Measurements from ENCODE around the gene NAT10. TPM values are rescaled to one million over a fixed set of nuclear protein-coding genes. Genes with fewer than 3 reads are reported as not detected.

The NAT10 gene
- total RNA-seq, 1 experiment from 2014 or later, result 75.5 TPM

DNA sequence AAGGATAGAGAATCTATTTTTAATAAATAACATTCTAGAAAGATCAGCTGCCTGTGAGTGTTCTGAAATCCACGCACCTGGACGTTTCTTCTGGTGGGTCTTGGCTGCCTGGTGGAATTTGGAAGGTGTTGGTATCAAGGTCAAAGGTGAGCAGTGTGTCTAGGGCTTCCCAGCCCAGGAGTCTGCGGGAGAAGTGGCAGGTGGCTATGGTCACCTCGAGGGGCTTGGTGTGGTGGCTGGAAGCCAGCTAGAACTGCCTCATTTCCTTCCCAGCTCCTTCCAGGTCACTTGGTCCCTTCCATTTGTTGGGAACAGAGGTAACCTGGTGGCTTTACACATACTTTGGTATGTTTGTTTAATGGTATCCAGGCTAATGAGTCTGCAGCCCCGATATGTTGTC lies 41.4 kb downstream of the NAT10 start:
- TF ChIP-seq E2F1 (CRISPR knock-in tag; IDR thresholded peaks at IDR 0.05) (no peak), NFYB (CRISPR knock-in tag; conservative IDR thresholded peaks at IDR 0.05; ENCODE audit: low read depth) (no peak), ETV6 (CRISPR knock-in tag; IDR thresholded peaks at IDR 0.05) (no peak), ATF1 (CRISPR knock-in tag; IDR thresholded peaks at IDR 0.05) (no peak), TEAD1 (CRISPR knock-in tag; IDR thresholded peaks at IDR 0.05) (no peak), JAZF1 (CRISPR knock-in tag; IDR thresholded peaks at IDR 0.05) (no peak), FOXK1 (CRISPR knock-in tag; IDR thresholded peaks at IDR 0.05) (no peak), NFATC4 (CRISPR knock-in tag; IDR thresholded peaks at IDR 0.05) (no peak), HMGA2 (CRISPR knock-in tag; IDR thresholded peaks at IDR 0.05) (no peak), ZNF263 (CRISPR knock-in tag; IDR thresholded peaks at IDR 0.05; ENCODE audit: low read depth) (no peak)
- TF ChIP-seq, protein P1, sequence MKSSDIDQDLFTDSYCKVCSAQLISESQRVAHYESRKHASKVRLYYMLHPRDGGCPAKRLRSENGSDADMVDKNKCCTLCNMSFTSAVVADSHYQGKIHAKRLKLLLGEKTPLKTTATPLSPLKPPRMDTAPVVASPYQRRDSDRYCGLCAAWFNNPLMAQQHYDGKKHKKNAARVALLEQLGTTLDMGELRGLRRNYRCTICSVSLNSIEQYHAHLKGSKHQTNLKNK (CRISPR knock-in tag; IDR thresholded peaks at IDR 0.05), result no peak
- TF ChIP-seq, protein P2, sequence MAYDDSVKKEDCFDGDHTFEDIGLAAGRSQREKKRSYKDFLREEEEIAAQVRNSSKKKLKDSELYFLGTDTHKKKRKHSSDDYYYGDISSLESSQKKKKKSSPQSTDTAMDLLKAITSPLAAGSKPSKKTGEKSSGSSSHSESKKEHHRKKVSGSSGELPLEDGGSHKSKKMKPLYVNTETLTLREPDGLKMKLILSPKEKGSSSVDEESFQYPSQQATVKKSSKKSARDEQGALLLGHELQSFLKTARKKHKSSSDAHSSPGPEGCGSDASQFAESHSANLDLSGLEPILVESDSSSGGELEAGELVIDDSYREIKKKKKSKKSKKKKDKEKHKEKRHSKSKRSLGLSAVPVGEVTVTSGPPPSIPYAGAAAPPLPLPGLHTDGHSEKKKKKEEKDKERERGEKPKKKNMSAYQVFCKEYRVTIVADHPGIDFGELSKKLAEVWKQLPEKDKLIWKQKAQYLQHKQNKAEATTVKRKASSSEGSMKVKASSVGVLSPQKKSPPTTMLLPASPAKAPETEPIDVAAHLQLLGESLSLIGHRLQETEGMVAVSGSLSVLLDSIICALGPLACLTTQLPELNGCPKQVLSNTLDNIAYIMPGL (CRISPR knock-in tag; IDR thresholded peaks at IDR 0.05), result no peak
- TF ChIP-seq, protein P3, sequence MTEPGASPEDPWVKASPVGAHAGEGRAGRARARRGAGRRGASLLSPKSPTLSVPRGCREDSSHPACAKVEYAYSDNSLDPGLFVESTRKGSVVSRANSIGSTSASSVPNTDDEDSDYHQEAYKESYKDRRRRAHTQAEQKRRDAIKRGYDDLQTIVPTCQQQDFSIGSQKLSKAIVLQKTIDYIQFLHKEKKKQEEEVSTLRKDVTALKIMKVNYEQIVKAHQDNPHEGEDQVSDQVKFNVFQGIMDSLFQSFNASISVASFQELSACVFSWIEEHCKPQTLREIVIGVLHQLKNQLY (CRISPR knock-in tag; IDR thresholded peaks at IDR 0.05), result no peak
- ChIA-PET POLR2A (interaction anchor here (0.6 kb wide), 1 partner anchor 10 kb away, joined by 4 read pairs; no protein-coding TSS in a partner anchor), CTCF (no interaction called here)
- DNase-seq (ENCODE audit: low spot score), result no peak
- Mint-ChIP-seq H3K4me1 (no peaks in the 10 kb centered on the region), H3K4me3 (no peak overlapping the region), H3K9me3 (no peaks in the 10 kb centered on the region), H3K27me3 (ENCODE audit: low read depth) (no peaks in the 10 kb centered on the region), H3K27ac (no peak overlapping the region), H3K36me3 (peaks cover 52% of the 10 kb centered on the region)
- ATAC-seq, result no peak

- H3K4me3 Mint-ChIP-seq, result no peak overlapping the region
- ChIA-PET POLR2A (no interaction called here), CTCF (interaction anchor here (0.8 kb wide), 1 partner anchor 208 kb away, joined by 3 read pairs; no protein-coding TSS in a partner anchor)
- no peak for TF ChIP-seq FOXP1 (CRISPR knock-in tag; IDR thresholded peaks at IDR 0.05; ENCODE audit: borderline replicate concordance)
- TF ChIP-seq, protein P4, sequence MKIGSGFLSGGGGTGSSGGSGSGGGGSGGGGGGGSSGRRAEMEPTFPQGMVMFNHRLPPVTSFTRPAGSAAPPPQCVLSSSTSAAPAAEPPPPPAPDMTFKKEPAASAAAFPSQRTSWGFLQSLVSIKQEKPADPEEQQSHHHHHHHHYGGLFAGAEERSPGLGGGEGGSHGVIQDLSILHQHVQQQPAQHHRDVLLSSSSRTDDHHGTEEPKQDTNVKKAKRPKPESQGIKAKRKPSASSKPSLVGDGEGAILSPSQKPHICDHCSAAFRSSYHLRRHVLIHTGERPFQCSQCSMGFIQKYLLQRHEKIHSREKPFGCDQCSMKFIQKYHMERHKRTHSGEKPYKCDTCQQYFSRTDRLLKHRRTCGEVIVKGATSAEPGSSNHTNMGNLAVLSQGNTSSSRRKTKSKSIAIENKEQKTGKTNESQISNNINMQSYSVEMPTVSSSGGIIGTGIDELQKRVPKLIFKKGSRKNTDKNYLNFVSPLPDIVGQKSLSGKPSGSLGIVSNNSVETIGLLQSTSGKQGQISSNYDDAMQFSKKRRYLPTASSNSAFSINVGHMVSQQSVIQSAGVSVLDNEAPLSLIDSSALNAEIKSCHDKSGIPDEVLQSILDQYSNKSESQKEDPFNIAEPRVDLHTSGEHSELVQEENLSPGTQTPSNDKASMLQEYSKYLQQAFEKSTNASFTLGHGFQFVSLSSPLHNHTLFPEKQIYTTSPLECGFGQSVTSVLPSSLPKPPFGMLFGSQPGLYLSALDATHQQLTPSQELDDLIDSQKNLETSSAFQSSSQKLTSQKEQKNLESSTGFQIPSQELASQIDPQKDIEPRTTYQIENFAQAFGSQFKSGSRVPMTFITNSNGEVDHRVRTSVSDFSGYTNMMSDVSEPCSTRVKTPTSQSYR (CRISPR knock-in tag; IDR thresholded peaks at IDR 0.05), result no peak
- TF ChIP-seq CREM (CRISPR knock-in tag; IDR thresholded peaks at IDR 0.05), result no peak
- no peak for TF ChIP-seq RELA (CRISPR knock-in tag; IDR thresholded peaks at IDR 0.05; ENCODE audit: borderline replicate concordance)
- TF ChIP-seq, protein P3 (CRISPR knock-in tag; IDR thresholded peaks at IDR 0.05), result no peak
- TF ChIP-seq ESRRA (CRISPR knock-in tag; IDR thresholded peaks at IDR 0.05; ENCODE audit: borderline replicate concordance), result no peak
- TF ChIP-seq FOXJ3 (CRISPR knock-in tag; IDR thresholded peaks at IDR 0.05; ENCODE audit: borderline replicate concordance), result no peak
- H3K9me3 Mint-ChIP-seq, result no peaks in the 10 kb centered on the region
- ATAC-seq (no peak), DNase-seq (ENCODE audit: low spot score) (no peak)
- no peaks in the 10 kb centered on the region for H3K27me3 Mint-ChIP-seq (ENCODE audit: low read depth)
- no peaks in the 10 kb centered on the region for H3K4me1 Mint-ChIP-seq
- H3K36me3 Mint-ChIP-seq, result peaks cover 46% of the 10 kb centered on the region
- no peak overlapping the region for H3K27ac Mint-ChIP-seq
Observed at GRCh38 chr11:34147581-34147980, 42.2 kb downstream of the NAT10 start.

All from WTC11 (cell line).